Lung (tissue), 12 donors: ENCODE results near the gene CIAO2B. TPM values are rescaled to one million over a fixed set of nuclear protein-coding genes. Genes with fewer than 3 reads are reported as not detected.

ENCODE experiments used
- ATAC-seq: fragments of 200-7000 bp; cut with Tn5 transposase; one replicate; pipeline ENCODE4 v1.9.1; 2020; ENCODE audit warnings: moderate number of reproducible peaks; ENCODE audit not compliant: insufficient read depth, low FRiP score
- DNase-seq, 3 donors: peaks; one replicate each; pipeline ENCODE4 v3.0.0-alpha.2; 2013 to 2017
- H3K27ac ChIP-seq, 2 donors: one replicate each; pipeline ENCODE4 v1.5.1; 2013; ENCODE audit warnings: mild to moderate bottlenecking in 2 of 2, moderate library complexity in 2 of 2, control low read depth in 1 of 2, inconsistent platforms in 1 of 2, low read depth in 1 of 2, low read length in 1 of 2
- H3K27me3 ChIP-seq, 3 donors: one replicate each; pipeline ENCODE4 v1.5.1; 2013; ENCODE audit warnings: low read length in 2 of 3; ENCODE audit not compliant: control insufficient read depth in 3 of 3, insufficient read depth in 3 of 3
- H3K36me3 ChIP-seq, 4 donors: one replicate each; pipeline ENCODE4 v1.5.1; 2013; ENCODE audit warnings: low read length in 4 of 4, mild to moderate bottlenecking in 1 of 4, moderate library complexity in 1 of 4; ENCODE audit not compliant: control insufficient read depth in 4 of 4, insufficient read depth in 4 of 4
- H3K4me1 ChIP-seq, 5 donors: one replicate each; pipeline ENCODE4 v1.5.1; 2013; ENCODE audit warnings: low read length in 5 of 5, mild to moderate bottlenecking in 2 of 5, moderate library complexity in 1 of 5; ENCODE audit not compliant: control insufficient read depth in 5 of 5, insufficient read depth in 5 of 5
- H3K4me3 ChIP-seq: one replicate; pipeline ENCODE4 v1.5.1; 2013; ENCODE audit warnings: mild to moderate bottlenecking, control low read depth, moderate library complexity
- H3K9ac ChIP-seq, 2 donors: one replicate each; pipeline ENCODE4 v1.5.1; 2013; ENCODE audit warnings: low read length in 2 of 2, control low read depth in 1 of 2; ENCODE audit not compliant: insufficient read depth in 1 of 2
- H3K9me3 ChIP-seq, 4 donors: one replicate each; pipeline ENCODE4 v1.5.1; 2013; ENCODE audit warnings: low read length in 3 of 4, mild to moderate bottlenecking in 1 of 4, moderate library complexity in 1 of 4; ENCODE audit not compliant: control insufficient read depth in 4 of 4, insufficient read depth in 3 of 4
- CTCF ChIP-seq: IDR thresholded peaks from 2 replicates; pipeline ENCODE4 v1.5.1; 2012; ENCODE audit warnings: mild to moderate bottlenecking; ENCODE audit errors: control extremely low read depth, extremely low read depth
- WGBS, 2 donors: extraction: QIAGEN DNeasy Blood & Tissue Kit; methylation state at CpG; one replicate each; pipeline ENCODE4 v1.1.7; 2013; 5-methylcytosine and 5-hydroxymethylcytosine counted together
- polyA plus RNA-seq, 2 donors: library from polyadenylated mRNA; stranded (reverse); fragments of 200-250 nt; gene quantifications; one replicate each; pipeline ENCODE4 v1.2.1, GENCODE V29; 2013
- total RNA-seq, 2 donors: library from RNA; depleted of rRNA in 1 of 2; stranded (reverse); fragments of >200 nt in 1 of 2; gene quantifications; one replicate each; pipeline ENCODE4 v1.2.1, GENCODE V29; 2014 to 2021
- donor health status: control.
- donor health status: control.
- donor health status: Bipolar disorder and iron deficiency.
- donor health status: healthy.
- donor health status: DM: yes; HTN: yes; CAD: no.

Gene CIAO2B
- total and polyA plus RNA-seq, 4 donors, result 48.8 to 257 (median 159) TPM

- Histone ChIP-seq H3K9ac (no peak overlapping the region), H3K27ac (peak overlapping the region in 1 of 2 donors; percentile 77), H3K27me3 (peaks cover 0 to 14% (median 9%) of the 10 kb centered on the region in 3 donors), H3K9me3 (no peaks in the 10 kb centered on the region), H3K36me3 (no peaks in the 10 kb centered on the region), H3K4me1 (peaks cover 0 to 13% (median 4%) of the 10 kb centered on the region in 5 donors), H3K4me3 (no peak overlapping the region)
- DNase-seq, result no peak
- no peak for TF ChIP-seq CTCF
- WGBS, 2 donors, result 63 to 72% methylated on average over 2 of the region's 2 CpGs
- no peak for ATAC-seq
Observed at GRCh38 chr16:66920299-66920590, 14.0 kb downstream of the CIAO2B start.

GRCh38 chr16:66919569-66920298, 14.5 kb downstream of the CIAO2B start:
- Histone ChIP-seq H3K9ac (no peak overlapping the region), H3K27me3 (peaks cover 0 to 14% (median 9%) of the 10 kb centered on the region in 3 donors)

GRCh38 chr16:66918803-66919568, 15.2 kb downstream of the CIAO2B start, which contains the start of gene CDH16:
Gene CDH16 (minus strand): TSS chr16:66918885. CDS start chr16:66918065, 820 bp downstream.
- peak within 1 kb of the TSS in 1 of 2 donors; percentile 77 for H3K27ac ChIP-seq

More at GRCh38 chr16:66919569-66920298, 14.5 kb downstream of the CIAO2B start:
- Histone ChIP-seq H3K4me3 (no peak overlapping the region), H3K9me3 (no peaks in the 10 kb centered on the region), H3K4me1 (peaks cover 0 to 9% (median 0%) of the 10 kb centered on the region in 5 donors), H3K36me3 (no peaks in the 10 kb centered on the region), H3K27ac (peak overlapping the region; percentile 22 to 77)
- 79 to 84% methylated on average over 5 of the region's 5 CpGs for WGBS, 2 donors
- no peak for ATAC-seq
- no peak for TF ChIP-seq CTCF
- no peak for DNase-seq

More at GRCh38 chr16:66918803-66919568, 15.2 kb downstream of the CIAO2B start, which contains the start of gene CDH16:
- Histone ChIP-seq H3K4me1 (peaks cover 0 to 9% (median 0%) of the 10 kb centered on the region in 5 donors), H3K4me3 (no peak within 1 kb of the TSS), H3K27me3 (peaks cover 0 to 7% (median 5%) of the 10 kb centered on the region in 3 donors), H3K9me3 (no peaks in the 10 kb centered on the region), H3K36me3 (no peaks in the 10 kb centered on the region), H3K9ac (no peak within 1 kb of the TSS)
- no peak for ATAC-seq
- TF ChIP-seq CTCF, result no peak
- 75 to 85% methylated on average over 7 of the region's 7 CpGs for WGBS, 2 donors
- DNase-seq, result peak in 2 of 3 donors; percentile 57 to 61
